Mononuclear cell (primary cell): ENCODE data around the gene HSPH1. TPM values are rescaled to one million over a fixed set of nuclear protein-coding genes. Genes with fewer than 3 reads are reported as not detected.

Experiments
- total RNA-seq: library from RNA; depleted of rRNA; stranded (reverse); fragments of >200 nt; gene quantifications from one replicate; pipeline ENCODE4 v1.2.3, GENCODE V29; 2012

Gene HSPH1
- total RNA-seq, 1 donor: 60.7 TPM

Other genes starting within 250 kb of the HSPH1 start
- gene TEX26, start 229.2 kb downstream of the HSPH1 start, total RNA-seq: not detected
- 6.1 TPM for gene B3GLCT, start 38.1 kb upstream of the HSPH1 start, total RNA-seq